Spleen (tissue), 11 donors: ENCODE measurements around the gene AKT1. TPM values are rescaled to one million over a fixed set of nuclear protein-coding genes. Genes with fewer than 3 reads are reported as not detected.

Source experiments
- DNase-seq: peaks from one replicate; pipeline ENCODE4 v3.0.0-alpha.2; 2020
- H3K27ac ChIP-seq, 8 donors: fragments of 200-600 bp; sonication (generic) in 7 of 8; 1 replicate in 4 of 8; 2 replicates in 4 of 8; pipeline versions ENCODE4 v1.5.0 to v1.8.0; 2016 to 2021; ENCODE audit warnings: inconsistent platforms in 4 of 8, mild to moderate bottlenecking in 4 of 8, moderate library complexity in 1 of 8
- H3K27me3 ChIP-seq, 7 donors: fragments of 200-600 bp; sonication (generic) in 6 of 7; replicated peaks in 1 of 7; 1 replicate in 4 of 7; 2 replicates in 3 of 7; pipeline versions ENCODE4 v1.5.0 to v1.8.0; 2016 to 2021; ENCODE audit warnings: inconsistent platforms in 3 of 7, mild to moderate bottlenecking in 1 of 7
- H3K36me3 ChIP-seq, 6 donors: fragments of 200-600 bp; sonication (generic) in 5 of 6; 1 replicate in 4 of 6; 2 replicates in 2 of 6; pipeline versions ENCODE4 v1.5.0 to v1.8.0; 2016 to 2021; ENCODE audit warnings: inconsistent platforms in 2 of 6
- H3K4me1 ChIP-seq, 6 donors: fragments of 200-600 bp; sonication (generic) in 5 of 6; 1 replicate in 3 of 6; 2 replicates in 3 of 6; pipeline versions ENCODE4 v1.5.0 to v1.8.0; 2016 to 2021; ENCODE audit warnings: inconsistent platforms in 3 of 6
- H3K4me3 ChIP-seq, 8 donors: fragments of 200-600 bp; sonication (generic) in 7 of 8; 1 replicate in 4 of 8; 2 replicates in 4 of 8; pipeline versions ENCODE4 v1.5.0 to v1.8.0; 2016 to 2021; ENCODE audit warnings: inconsistent platforms in 4 of 8, mild to moderate bottlenecking in 4 of 8, moderate library complexity in 2 of 8
- H3K9me3 ChIP-seq, 8 donors: fragments of 200-600 bp; sonication (generic) in 7 of 8; 1 replicate in 4 of 8; 2 replicates in 4 of 8; pipeline versions ENCODE4 v1.5.0 to v1.8.0; 2016 to 2021; ENCODE audit warnings: inconsistent platforms in 4 of 8
- POLR2A ChIP-seq, 3 donors: fragments of 450-650 bp; IDR thresholded peaks; one replicate each; pipeline ENCODE4 v1.5.1; 2017; ENCODE audit warnings: antibody characterized with exemption in 3 of 3, mild to moderate bottlenecking in 1 of 3
- POLR2AphosphoS5 ChIP-seq, 3 donors: sonication (generic); formaldehyde crosslinking; IDR thresholded peaks; one replicate each; pipeline ENCODE4 v1.5.1; 2017; ENCODE audit warnings: antibody characterized with exemption in 3 of 3
- WGBS, 5 donors: extraction: QIAGEN DNeasy Blood & Tissue Kit in 3 of 5; methylation state at CpG; one replicate each; pipeline versions ENCODE4 v1.1.5 to v1.1.7; 2013 to 2018; 5-methylcytosine and 5-hydroxymethylcytosine counted together
- intact Hi-C: fragments of 100-400 bp; cut with DNase I; formaldehyde crosslinking; loops from one replicate; pipeline ENCODE4 v1.15.0; 2023; ENCODE audit warnings: low total_unique reads
- polyA plus RNA-seq, 3 donors: library from polyadenylated mRNA; stranded (reverse); fragments of 200-250 nt; gene quantifications; one replicate each; pipeline ENCODE4 v1.2.1, GENCODE V29; 2013
- total RNA-seq, 7 donors: library from RNA; depleted of rRNA in 3 of 7; stranded (reverse); fragments of >200 nt in 3 of 7; fragmentation: NEBNext Ultra II Directional in 4 of 7; extraction: Animal tissue kit (Norgen Biotek cat#: 25700) in 4 of 7; gene quantifications; one replicate each; pipeline versions ENCODE4 v1.1.0 to v1.2.1, GENCODE V29; 2016 to 2021
- TF ChIP-seq, protein P1 (sequence below), 11 experiments: fragments of 200-600 bp in 7 of 11; fragments of 450-650 bp in 4 of 11; sonication (generic) in 4 of 11; IDR thresholded peaks in 8 of 11; conservative IDR thresholded peaks in 3 of 11; 1 replicate in 7 of 11; 2 replicates in 4 of 11; pipeline versions ENCODE4 v1.4.0 to v1.8.0; 2016 to 2021; ENCODE audit warnings: antibody characterized with exemption in 11 of 11, inconsistent platforms in 4 of 11, mild to moderate bottlenecking in 1 of 11
- donor health status: healthy with polysubstance abuse.
- donor health status: DM: no; HTN: no; CAD: no; lungs with moderate emphysema.
- donor health status: DM: no; HTN: no; CAD: no.
- donor health status: Bipolar disorder and iron deficiency.
- donor health status: healthy.
- donor health status: DM: no; HTN: no; CAD: no.
- donor health status: DM: yes; HTN: yes; CAD: no.

The AKT1 gene
- total and polyA plus RNA-seq, 10 donors: 56.2 to 184 (median 115) TPM

DNA sequence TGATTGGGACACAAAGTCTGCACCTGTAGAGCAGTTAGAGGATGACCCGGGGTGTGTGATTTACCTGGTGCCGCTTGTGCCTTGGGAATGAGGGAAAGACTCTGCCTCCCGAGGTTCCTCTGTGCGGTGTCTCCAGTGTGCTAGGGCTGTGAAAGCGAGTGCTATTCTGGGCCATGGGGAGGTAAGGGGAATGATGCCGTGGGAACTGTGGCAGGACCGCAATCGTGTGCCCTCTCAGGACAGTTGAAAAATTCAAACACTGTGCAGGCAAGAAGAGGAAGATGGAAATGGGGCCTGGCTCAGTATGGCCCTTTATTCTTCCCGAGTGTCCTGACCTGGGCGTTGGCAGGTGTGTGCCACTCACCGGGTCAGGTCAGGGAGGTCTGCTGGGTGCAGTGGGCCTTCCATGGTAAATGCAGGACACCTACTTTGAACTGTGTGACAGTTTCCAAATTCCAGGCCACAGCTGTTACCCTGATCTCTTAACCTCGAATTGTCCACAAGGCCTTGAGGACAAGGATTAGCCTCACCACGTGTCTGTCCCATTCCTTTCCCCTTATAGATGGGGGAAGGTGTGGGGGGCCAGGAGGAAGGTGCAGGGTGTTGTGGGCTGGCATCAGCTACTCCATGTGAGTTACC lies 41.2 kb downstream of the AKT1 start:
- Histone ChIP-seq H3K9me3 (no peaks in the 10 kb centered on the region), H3K4me1 (peaks cover 18 to 58% (median 39%) of the 10 kb centered on the region in 6 donors), H3K27ac (peak overlapping the region in 4 of 8 donors; percentile 87 to 93 (median 92)), H3K36me3 (peaks cover 0 to 44% (median 40%) of the 10 kb centered on the region in 6 donors), H3K4me3 (peak overlapping the region; percentile 52 to 100 (median 94)), H3K27me3 (no peaks in the 10 kb centered on the region)
- TF ChIP-seq POLR2A (IDR thresholded peaks at IDR 0.05): no peak
- TF ChIP-seq, protein P1, sequence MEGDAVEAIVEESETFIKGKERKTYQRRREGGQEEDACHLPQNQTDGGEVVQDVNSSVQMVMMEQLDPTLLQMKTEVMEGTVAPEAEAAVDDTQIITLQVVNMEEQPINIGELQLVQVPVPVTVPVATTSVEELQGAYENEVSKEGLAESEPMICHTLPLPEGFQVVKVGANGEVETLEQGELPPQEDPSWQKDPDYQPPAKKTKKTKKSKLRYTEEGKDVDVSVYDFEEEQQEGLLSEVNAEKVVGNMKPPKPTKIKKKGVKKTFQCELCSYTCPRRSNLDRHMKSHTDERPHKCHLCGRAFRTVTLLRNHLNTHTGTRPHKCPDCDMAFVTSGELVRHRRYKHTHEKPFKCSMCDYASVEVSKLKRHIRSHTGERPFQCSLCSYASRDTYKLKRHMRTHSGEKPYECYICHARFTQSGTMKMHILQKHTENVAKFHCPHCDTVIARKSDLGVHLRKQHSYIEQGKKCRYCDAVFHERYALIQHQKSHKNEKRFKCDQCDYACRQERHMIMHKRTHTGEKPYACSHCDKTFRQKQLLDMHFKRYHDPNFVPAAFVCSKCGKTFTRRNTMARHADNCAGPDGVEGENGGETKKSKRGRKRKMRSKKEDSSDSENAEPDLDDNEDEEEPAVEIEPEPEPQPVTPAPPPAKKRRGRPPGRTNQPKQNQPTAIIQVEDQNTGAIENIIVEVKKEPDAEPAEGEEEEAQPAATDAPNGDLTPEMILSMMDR (IDR thresholded peaks at IDR 0.05 in 8 of 11, conservative IDR thresholded peaks at IDR 0.05 in 3 of 11): no peak
- intact Hi-C loops: no loop called here
- 68 to 78% (median 74%) methylated on average over 10 to 13 of the region's 13 CpGs for whole genome bisulfite sequencing, 5 donors
- no peak for DNase-seq

DNA sequence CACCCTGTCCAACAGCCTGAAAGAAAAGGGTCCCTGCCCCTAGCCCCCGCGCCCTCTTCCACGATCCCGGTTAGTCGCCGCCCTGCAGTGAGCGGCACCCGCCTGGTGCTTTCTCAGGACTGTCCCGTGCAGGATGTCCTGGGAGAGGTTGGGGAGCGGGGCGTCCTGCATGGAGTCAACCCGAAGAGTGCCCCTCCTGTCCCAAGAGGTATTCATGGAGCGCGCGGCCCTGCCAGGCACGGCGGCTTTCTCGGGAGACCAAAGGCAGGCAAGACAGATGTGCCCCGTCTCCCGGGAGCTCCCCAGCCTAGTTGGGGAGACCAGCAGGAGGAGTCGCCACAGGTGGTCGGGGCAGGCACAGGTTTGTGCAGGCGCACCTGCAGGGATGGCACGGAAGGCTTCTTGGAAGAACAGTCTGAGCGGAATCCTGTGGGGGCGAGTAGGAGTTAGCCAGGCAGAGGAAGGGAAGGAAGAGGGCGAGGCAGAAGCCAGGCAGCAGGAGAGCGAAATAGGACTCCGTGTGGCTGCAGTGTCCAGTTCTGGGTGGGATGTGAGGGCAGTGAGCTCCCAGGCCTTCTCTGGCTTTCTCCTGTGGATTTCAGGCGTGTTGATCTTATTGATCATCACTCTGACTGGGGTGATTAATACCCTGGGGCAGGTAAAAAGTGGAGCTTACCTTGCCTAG lies 41.9 kb downstream of the AKT1 start:
- Histone ChIP-seq H3K4me3 (peak overlapping the region; percentile 52 to 100 (median 94)), H3K9me3 (no peaks in the 10 kb centered on the region), H3K4me1 (peaks cover 18 to 65% (median 41%) of the 10 kb centered on the region in 6 donors), H3K27me3 (no peaks in the 10 kb centered on the region), H3K36me3 (peaks cover 0 to 37% (median 34%) of the 10 kb centered on the region in 6 donors), H3K27ac (peak overlapping the region; percentile 81 to 95 (median 90))
- TF ChIP-seq POLR2AphosphoS5 (IDR thresholded peaks at IDR 0.05): no peak
- DNase-seq: no peak
- 2 to 4% (median 2%) methylated on average over 12 to 30 of the region's 30 CpGs for WGBS, 5 donors
- intact Hi-C loops: no loop called here

DNA sequence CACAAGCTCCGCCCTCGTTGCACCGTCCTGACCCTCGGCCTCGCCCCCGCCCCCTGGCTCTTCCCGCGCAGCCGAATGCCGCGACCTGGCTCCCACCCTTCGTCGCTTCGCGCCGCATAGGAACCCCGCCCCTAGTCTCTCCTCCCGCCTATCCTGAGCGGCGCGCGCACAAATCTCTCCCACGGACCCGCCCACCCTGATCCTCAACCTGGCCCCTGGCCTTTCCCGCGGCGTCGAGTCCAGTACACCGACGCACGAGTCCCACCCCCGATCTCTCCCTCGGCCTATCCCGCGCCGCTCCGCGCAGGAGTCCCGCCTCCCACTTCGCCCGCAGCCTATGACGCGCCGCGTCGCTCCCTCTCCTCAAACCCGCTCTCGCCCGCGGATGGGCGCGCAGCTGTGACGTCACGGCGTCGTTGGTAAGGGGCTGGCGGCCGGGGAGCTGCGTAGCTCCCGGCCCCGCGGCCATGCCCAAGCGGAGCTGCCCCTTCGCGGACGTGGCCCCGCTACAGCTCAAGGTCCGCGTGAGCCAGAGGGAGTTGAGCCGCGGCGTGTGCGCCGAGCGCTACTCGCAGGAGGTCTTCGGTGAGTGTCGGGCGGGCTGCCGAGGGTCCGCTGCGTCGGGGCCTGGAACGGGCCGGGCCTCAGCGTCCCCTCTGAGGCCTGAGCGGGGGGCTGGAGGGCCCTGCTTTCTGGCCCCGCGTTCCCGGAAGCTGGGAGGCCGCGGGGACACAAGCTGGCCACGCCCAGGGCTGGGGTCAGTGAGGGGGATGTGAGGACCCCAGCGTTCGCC lies 42.6 kb downstream of the AKT1 start, which contains the start of gene SIVA1:
Gene SIVA1 (plus strand): TSS at position 413 of the 793 bp plus-strand sequence. CDS start 55 bp downstream, at position 468.
- peak within 1 kb of the TSS; percentile 52 to 100 (median 94) for H3K4me3 ChIP-seq
- intact Hi-C loops: no loop called here
- WGBS, 5 donors: 0 to 1% (median 0%) methylated on average over 30 to 95 of the region's 95 CpGs
- TF ChIP-seq POLR2A (IDR thresholded peaks at IDR 0.05): peak; percentile 78 to 82 (median 80)
- peak; percentile 95 to 99 (median 97) for TF ChIP-seq POLR2AphosphoS5 (IDR thresholded peaks at IDR 0.05)
- TF ChIP-seq, protein P1 (IDR thresholded peaks at IDR 0.05 in 8 of 11, conservative IDR thresholded peaks at IDR 0.05 in 3 of 11): peak in 2 of 11 experiments; percentile 10 to 30
- no peaks in the 10 kb centered on the region for H3K9me3 ChIP-seq
- peak within 1 kb of the TSS; percentile 81 to 95 (median 90) for H3K27ac ChIP-seq
- peak; percentile 100 for DNase-seq
- no peaks in the 10 kb centered on the region for H3K27me3 ChIP-seq
- peaks cover 0 to 30% (median 26%) of the 10 kb centered on the region in 6 donors for H3K36me3 ChIP-seq
- H3K4me1 ChIP-seq: peaks cover 18 to 71% (median 41%) of the 10 kb centered on the region in 6 donors

DNA sequence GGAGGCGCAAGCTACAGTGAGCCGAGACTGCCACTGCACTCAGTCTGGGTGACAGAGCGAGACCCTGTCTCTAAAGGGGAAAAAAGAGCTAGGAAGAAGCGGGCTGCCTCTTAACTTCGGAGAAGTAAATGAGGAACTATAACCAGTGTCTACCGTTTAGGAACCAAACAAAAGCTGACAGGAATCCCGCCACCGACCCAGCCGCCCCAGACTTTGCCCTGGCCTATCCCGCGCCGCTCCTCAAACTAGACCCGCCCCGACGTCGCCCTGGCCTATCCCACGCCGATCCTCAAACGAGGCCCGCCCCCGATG lies 43.2 kb downstream of the AKT1 start:
- Histone ChIP-seq H3K27ac (peak overlapping the region; percentile 74 to 93 (median 86)), H3K27me3 (no peaks in the 10 kb centered on the region), H3K4me3 (peak overlapping the region; percentile 33 to 100 (median 91)), H3K36me3 (peaks cover 0 to 24% (median 21%) of the 10 kb centered on the region in 6 donors), H3K9me3 (no peaks in the 10 kb centered on the region), H3K4me1 (peaks cover 18 to 69% (median 40%) of the 10 kb centered on the region in 6 donors)
- no peak for DNase-seq
- TF ChIP-seq, protein P1 (IDR thresholded peaks at IDR 0.05 in 8 of 11, conservative IDR thresholded peaks at IDR 0.05 in 3 of 11): no peak
- no peak for TF ChIP-seq POLR2A (IDR thresholded peaks at IDR 0.05)
- no peak for TF ChIP-seq POLR2AphosphoS5 (IDR thresholded peaks at IDR 0.05)
- WGBS, 5 donors: 1 to 4% (median 3%) methylated on average over 21 of the region's 21 CpGs
- intact Hi-C loops: no loop called here
